HG03354 (cell line): ENCODE data around the gene ZC3H15.

Source experiments
- ATAC-seq: cut with Tn5 transposase; IDR thresholded peaks from one replicate; pipeline ENCODE4 v1.9.1; 2021; ENCODE audit warnings: mild to moderate bottlenecking; ENCODE audit not compliant: unreplicated experiment, poor library complexity, severe bottlenecking

ZC3H15 gene

GRCh38 chr2:186534406-186534805, 48.3 kb downstream of the ZC3H15 start:
- ATAC-seq = no peak

DNA sequence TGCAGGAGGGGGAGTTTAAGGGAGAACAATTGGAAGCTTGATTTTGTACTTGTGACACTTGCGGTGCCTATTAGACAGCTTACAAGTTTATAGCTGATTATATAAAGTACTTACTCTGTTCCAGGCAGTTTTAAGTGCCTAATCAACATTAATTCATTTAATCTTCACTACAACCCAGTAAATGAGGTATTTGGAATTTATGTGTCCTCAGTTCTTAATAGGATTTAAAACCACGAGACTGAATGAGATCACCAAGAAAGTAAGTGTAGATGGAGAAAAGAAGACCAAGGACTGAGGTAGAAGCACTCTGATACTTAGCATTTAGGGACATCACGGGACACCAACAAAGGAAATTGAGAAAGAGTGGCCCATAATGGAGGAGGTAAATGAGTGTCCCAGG, 49.8 kb downstream of the ZC3H15 start:
- ATAC-seq = no peak

DNA sequence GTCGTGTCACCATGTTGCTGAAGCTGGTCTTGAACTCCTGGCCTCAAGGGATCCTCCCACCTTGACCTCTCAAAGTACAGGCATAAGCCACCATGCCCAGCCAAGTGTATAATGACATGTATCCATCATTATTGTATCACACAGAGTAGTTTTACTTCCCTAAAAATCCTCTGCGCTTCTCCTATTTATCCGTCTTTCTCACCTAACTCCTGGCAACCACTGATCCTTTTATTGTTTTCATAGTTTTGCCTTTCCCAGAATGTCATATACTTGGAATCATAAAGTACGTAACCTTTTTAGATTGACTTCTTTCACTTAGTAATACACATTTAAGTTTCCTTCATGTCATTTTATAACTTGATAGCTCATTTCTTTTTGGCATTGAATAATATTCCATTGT, 51.0 kb downstream of the ZC3H15 start:
- ATAC-seq = no peak

DNA sequence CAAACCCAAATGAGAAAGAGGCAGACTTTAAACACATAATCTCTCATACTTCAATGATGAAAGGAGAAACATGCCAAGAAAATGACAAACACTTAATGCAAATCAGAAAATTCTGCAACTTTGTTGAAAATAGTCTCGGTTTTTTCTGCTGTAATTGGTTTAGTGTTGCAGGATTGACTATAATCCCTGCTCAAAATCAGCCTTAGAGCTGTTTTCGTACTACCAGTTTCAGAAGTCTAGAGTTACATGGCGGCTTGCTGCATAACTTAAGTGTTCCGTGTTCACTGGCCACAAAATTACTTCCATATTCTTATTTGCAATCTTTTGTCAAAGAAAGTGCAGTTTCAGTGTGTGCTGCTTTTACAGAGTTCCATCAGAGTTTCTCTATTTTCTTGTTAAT, 54.9 kb downstream of the ZC3H15 start:
- ATAC-seq = no peak

DNA sequence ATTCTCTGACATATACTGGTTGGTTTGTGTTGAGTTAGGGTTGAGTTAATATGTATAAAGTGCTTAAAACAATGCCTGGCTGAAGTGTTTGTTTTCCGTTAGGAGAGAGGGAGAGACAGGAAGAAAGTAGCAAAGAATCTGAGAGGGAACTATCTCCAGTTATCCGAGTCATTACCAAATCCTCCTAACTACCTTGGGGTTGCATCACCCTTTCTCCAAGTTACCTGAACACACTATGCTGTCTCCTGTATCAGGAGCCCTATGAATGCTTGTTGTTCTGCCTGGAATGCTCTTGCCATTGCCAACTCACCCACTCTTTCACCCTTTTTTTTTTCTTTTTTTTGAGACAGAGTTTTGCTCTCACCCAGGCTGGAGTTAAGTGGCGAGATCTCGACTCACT, 55.9 kb downstream of the ZC3H15 start:
- no peak for ATAC-seq

GRCh38 chr2:186543561-186544131, 57.6 kb downstream of the ZC3H15 start:
- ATAC-seq = no peak

DNA sequence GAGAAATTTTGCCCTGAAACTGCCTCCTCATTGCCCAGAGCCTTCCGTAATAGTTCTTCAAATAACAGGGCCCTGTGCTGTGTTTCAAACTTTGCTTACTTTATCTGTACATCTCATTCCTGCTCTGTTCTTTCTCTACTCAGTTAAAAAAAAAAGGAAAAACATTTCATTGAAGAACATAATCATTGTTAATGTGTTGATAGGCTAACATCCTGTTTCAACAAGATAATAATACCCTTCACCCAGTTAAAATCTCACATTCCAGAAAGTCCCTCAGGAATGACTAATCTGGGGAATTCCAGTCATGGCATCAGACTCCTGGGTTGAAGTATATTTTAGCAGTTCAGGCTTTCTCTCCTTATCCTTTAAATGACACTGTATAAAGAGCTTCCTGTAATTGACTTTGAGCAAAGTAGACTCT, 58.2 kb downstream of the ZC3H15 start:
- no peak for ATAC-seq

- ATAC-seq = no peak
Observed at GRCh38 chr2:186546846-186547245, 60.8 kb downstream of the ZC3H15 start.

- ATAC-seq = no peak
Observed at GRCh38 chr2:186551323-186552050, 65.4 kb downstream of the ZC3H15 start.

GRCh38 chr2:186554429-186554828, 68.4 kb downstream of the ZC3H15 start:
- no peak for ATAC-seq

DNA sequence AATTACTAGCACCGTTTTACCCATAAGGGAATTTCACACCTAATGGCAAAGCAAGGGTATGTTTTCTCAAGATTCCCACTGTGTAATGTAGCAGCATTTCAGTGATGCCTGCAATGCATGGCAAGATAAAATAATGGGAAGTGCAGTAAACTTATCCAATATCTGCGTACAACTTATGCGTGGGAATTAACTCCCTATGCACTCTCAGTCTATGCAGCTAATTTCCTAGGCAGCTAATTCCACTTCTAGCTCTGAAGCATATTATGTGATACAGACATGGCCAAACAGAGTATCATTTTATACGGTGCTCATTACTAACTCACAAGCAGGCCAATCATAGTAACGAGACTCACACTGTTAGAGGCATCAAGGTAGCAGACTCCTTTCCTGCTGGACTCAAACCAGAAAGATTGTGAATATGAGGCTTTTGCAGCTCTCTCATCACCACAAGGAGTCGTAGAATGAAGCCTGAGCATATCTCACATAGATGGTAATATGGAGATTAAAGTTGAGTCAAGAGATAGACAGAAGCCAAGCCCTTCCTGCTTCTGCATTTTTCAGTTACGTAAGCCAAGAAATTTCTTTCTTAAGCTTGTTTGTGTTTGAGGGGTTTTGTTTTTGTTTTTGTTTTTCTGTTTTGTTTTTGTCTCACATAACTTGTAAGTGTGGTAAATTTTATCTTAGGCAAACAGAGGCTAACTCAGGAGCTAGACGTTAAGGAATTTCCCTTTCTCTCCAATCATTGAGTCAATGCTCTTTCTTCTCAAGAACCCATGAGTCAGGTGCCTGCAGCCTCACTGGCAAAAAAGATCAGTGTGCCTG, 69.0 kb downstream of the ZC3H15 start:
- no peak for ATAC-seq

GRCh38 chr2:186558512-186559276, 72.6 kb downstream of the ZC3H15 start:
- ATAC-seq = no peak
